HL-60 (cell line): Measurements from ENCODE around the gene IGSF9B.

Source experiments
- TF ChIP-seq, protein P1 (sequence below): IDR thresholded peaks from one replicate; pipeline ENCODE4 v1.5.1; 2011; ENCODE audit warnings: low read length, control low read depth, inconsistent platforms; ENCODE audit not compliant: insufficient read depth
- TF ChIP-seq, protein P2 (sequence below): IDR thresholded peaks from 2 replicates; pipeline ENCODE4 v1.6.1; 2012; ENCODE audit warnings: low read depth; ENCODE audit not compliant: insufficient replicate concordance

DNA sequence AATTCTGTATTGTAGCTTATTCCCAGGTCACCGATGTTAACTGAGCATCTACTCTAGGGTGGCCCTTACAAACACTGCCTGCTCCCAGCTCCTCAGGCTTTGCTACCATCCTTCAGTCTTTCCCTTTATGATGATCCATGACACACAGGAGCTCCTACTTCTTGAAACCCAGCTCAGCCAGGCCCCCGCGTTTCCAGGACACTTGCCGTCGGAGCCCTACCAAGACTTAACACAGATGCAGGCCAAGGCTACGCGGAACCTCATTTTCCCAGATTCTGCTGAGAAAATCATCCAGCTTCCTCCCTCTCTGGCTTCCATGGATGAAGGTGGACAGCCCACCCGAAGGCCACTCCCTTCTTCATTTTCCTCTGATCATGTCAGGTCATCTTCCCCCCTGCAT is 18.6 kb downstream of the IGSF9B start:
- TF ChIP-seq, protein P1, sequence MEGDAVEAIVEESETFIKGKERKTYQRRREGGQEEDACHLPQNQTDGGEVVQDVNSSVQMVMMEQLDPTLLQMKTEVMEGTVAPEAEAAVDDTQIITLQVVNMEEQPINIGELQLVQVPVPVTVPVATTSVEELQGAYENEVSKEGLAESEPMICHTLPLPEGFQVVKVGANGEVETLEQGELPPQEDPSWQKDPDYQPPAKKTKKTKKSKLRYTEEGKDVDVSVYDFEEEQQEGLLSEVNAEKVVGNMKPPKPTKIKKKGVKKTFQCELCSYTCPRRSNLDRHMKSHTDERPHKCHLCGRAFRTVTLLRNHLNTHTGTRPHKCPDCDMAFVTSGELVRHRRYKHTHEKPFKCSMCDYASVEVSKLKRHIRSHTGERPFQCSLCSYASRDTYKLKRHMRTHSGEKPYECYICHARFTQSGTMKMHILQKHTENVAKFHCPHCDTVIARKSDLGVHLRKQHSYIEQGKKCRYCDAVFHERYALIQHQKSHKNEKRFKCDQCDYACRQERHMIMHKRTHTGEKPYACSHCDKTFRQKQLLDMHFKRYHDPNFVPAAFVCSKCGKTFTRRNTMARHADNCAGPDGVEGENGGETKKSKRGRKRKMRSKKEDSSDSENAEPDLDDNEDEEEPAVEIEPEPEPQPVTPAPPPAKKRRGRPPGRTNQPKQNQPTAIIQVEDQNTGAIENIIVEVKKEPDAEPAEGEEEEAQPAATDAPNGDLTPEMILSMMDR: no peak
- TF ChIP-seq, protein P2, sequence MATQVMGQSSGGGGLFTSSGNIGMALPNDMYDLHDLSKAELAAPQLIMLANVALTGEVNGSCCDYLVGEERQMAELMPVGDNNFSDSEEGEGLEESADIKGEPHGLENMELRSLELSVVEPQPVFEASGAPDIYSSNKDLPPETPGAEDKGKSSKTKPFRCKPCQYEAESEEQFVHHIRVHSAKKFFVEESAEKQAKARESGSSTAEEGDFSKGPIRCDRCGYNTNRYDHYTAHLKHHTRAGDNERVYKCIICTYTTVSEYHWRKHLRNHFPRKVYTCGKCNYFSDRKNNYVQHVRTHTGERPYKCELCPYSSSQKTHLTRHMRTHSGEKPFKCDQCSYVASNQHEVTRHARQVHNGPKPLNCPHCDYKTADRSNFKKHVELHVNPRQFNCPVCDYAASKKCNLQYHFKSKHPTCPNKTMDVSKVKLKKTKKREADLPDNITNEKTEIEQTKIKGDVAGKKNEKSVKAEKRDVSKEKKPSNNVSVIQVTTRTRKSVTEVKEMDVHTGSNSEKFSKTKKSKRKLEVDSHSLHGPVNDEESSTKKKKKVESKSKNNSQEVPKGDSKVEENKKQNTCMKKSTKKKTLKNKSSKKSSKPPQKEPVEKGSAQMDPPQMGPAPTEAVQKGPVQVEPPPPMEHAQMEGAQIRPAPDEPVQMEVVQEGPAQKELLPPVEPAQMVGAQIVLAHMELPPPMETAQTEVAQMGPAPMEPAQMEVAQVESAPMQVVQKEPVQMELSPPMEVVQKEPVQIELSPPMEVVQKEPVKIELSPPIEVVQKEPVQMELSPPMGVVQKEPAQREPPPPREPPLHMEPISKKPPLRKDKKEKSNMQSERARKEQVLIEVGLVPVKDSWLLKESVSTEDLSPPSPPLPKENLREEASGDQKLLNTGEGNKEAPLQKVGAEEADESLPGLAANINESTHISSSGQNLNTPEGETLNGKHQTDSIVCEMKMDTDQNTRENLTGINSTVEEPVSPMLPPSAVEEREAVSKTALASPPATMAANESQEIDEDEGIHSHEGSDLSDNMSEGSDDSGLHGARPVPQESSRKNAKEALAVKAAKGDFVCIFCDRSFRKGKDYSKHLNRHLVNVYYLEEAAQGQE: no peak
